Measurements from ENCODE around the gene XRCC5. TPM values are rescaled to one million over a fixed set of nuclear protein-coding genes. Genes with fewer than 3 reads are reported as not detected.

XRCC5 gene
- total RNA-seq, 1 experiment from 2014 or later = 618 TPM

DNA sequence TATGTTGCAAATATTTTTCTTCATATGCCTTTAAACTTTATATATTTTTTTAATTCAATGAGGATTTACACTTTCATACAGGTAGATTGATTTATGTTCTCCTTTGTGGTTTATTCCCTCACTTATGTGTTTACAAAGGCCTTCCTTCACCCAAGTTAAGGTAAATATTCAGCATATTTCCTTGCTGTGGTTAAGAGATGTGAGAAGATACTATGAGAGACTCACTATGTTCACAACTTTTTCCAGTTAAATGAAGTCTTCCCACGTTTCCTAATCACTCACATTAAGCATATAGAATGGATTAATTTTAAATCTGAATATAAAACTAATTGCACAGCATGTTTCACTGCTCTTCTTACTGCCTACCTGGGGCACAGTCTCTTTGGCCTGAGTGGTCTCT is 28.1 kb upstream of the XRCC5 start:
- Histone ChIP-seq H2BK20ac (ENCODE audit: low read depth, low read length, poor library complexity, severe bottlenecking) (no peak overlapping the region), H4K8ac (replicated peaks; ENCODE audit: insufficient read length, low read depth, low read length) (no peak overlapping the region), H3K4me1 (ENCODE audit: insufficient read depth, low read length) (peaks cover 12% of the 10 kb centered on the region), H3T11ph (ENCODE audit: low read length) (no peak overlapping the region), H2AFZ (ENCODE audit: low read length) (no peak overlapping the region), H2BK15ac (ENCODE audit: low read depth, low read length) (no peak overlapping the region), H3K79me1 (ENCODE audit: insufficient read depth, low read depth, low read length, poor library complexity, severe bottlenecking) (no peaks in the 10 kb centered on the region), H4K20me1 (ENCODE audit: control insufficient read depth, insufficient read depth, insufficient read length) (no peaks in the 10 kb centered on the region), H3K9me3 (ENCODE audit: control insufficient read depth, low read depth, low read length) (no peaks in the 10 kb centered on the region), H3K23me2 (ENCODE audit: insufficient read length, low read depth, low read length, poor library complexity, severe bottlenecking) (peaks cover 15% of the 10 kb centered on the region), H2BK120ac (ENCODE audit: low read depth, low read length, poor library complexity, severe bottlenecking) (no peak overlapping the region), H3K18ac (ENCODE audit: insufficient read length, low read depth, low read length) (no peak overlapping the region), H3K27ac (ENCODE audit: insufficient read length, low read depth, low read length) (no peak overlapping the region), H2BK5ac (ENCODE audit: insufficient read length, low read length) (no peak overlapping the region), H2BK12ac (ENCODE audit: insufficient read length, low read depth, low read length) (no peak overlapping the region), H3K4me2 (ENCODE audit: insufficient read depth, insufficient read length, low read length) (peak overlapping the region; percentile 95), H3K56ac (ENCODE audit: insufficient read length, low read depth, low read length) (no peak overlapping the region), H3K9ac (ENCODE audit: extremely low read depth, insufficient read length, low read length) (peak overlapping the region; percentile 76), H3K79me2 (ENCODE audit: insufficient read depth, low read length) (no peaks in the 10 kb centered on the region), H4K91ac (ENCODE audit: insufficient read length, low read depth, low read length) (no peak overlapping the region), H3K4ac (ENCODE audit: low read depth, low read length) (no peak overlapping the region), H3K14ac (ENCODE audit: insufficient read depth, low read length) (no peak overlapping the region), H3K23ac (ENCODE audit: insufficient read length, low read depth, low read length) (no peak overlapping the region), H4K5ac (ENCODE audit: insufficient read length, low read depth, low read length) (no peak overlapping the region), H3K27me3 (ENCODE audit: insufficient read depth, low read length) (no peaks in the 10 kb centered on the region; the same call in 1 of the 2 replicates), H2AK5ac (ENCODE audit: insufficient read length, low read length) (no peak overlapping the region)
- H3K36me3 Mint-ChIP-seq (ENCODE audit: insufficient read depth in 1 of 3, low read depth in 3 of 3) = peaks cover 0 to 3% (median 0%) of the 10 kb centered on the region in 3 experiments; a peak in 3 of 7 replicates
- no CpG with 5 or more reads among the region's 1 CpG for WGBS (ENCODE audit: extremely low coverage, insufficient read length, low lambda C conversion rate)
- peaks cover 31 to 37% of the 10 kb centered on the region in 2 experiments for H3K4me1 Mint-ChIP-seq
- DNase-seq = no peak
- H3K9me3 Mint-ChIP-seq = no peaks in the 10 kb centered on the region
- H3K27ac Mint-ChIP-seq = peak overlapping the region; percentile 89 to 98 (median 93); a peak in 6 of 7 replicates
- TF ChIP-seq, protein P1, sequence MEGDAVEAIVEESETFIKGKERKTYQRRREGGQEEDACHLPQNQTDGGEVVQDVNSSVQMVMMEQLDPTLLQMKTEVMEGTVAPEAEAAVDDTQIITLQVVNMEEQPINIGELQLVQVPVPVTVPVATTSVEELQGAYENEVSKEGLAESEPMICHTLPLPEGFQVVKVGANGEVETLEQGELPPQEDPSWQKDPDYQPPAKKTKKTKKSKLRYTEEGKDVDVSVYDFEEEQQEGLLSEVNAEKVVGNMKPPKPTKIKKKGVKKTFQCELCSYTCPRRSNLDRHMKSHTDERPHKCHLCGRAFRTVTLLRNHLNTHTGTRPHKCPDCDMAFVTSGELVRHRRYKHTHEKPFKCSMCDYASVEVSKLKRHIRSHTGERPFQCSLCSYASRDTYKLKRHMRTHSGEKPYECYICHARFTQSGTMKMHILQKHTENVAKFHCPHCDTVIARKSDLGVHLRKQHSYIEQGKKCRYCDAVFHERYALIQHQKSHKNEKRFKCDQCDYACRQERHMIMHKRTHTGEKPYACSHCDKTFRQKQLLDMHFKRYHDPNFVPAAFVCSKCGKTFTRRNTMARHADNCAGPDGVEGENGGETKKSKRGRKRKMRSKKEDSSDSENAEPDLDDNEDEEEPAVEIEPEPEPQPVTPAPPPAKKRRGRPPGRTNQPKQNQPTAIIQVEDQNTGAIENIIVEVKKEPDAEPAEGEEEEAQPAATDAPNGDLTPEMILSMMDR (conservative IDR thresholded peaks at IDR 0.05) = no peak
- H3K4me3 Mint-ChIP-seq = peak overlapping the region; percentile 89 to 90
- no peaks in the 10 kb centered on the region; the same call in 1 of the 2 replicates for H3K27me3 Mint-ChIP-seq (ENCODE audit: low read depth)
